PC-3 (cell line): Measurements from ENCODE around the gene AP3B1. TPM values are rescaled to one million over a fixed set of nuclear protein-coding genes. Genes with fewer than 3 reads are reported as not detected.

ENCODE experiments used
- ATAC-seq: fragments of 200-7000 bp; cut with Tn5 transposase; 2 replicates; pipeline ENCODE4 v1.9.1; 2020; ENCODE audit warnings: mild to moderate bottlenecking, moderate library complexity
- BruUV-seq: library from RNA; stranded (reverse); fragments of 400-500 nt; replicated peaks from 2 replicates; lab custom pipeline; 2021; lab: Mats Ljungman, UMichigan
- CTCF ChIA-PET: fragments of 300-600 bp; sonication (Branson Sonifier 250); formaldehyde crosslinking; loops from one replicate; lab custom pipeline; 2022; ENCODE audit warnings: antibody characterized with exemption; lab: Charles Lee
- POLR2A ChIA-PET: fragments of 300-600 bp; sonication (Branson Sonifier 250); formaldehyde crosslinking; loops from one replicate; lab custom pipeline; 2022; ENCODE audit warnings: antibody characterized with exemption; ENCODE audit not compliant: unreplicated experiment; lab: Charles Lee
- DNase-seq: peaks from one replicate; pipeline ENCODE4 v3.0.0-alpha.2; 2015
- H2AFZ ChIP-seq: fragments of 300-600 bp; sonication (generic); 2 replicates; pipeline ENCODE4 v1.6.0; 2016; ENCODE audit warnings: antibody characterized with exemption, low read length
- H3F3A ChIP-seq: fragments of 300-600 bp; sonication (generic); one replicate; pipeline ENCODE4 v1.6.0; 2017; ENCODE audit warnings: antibody characterized with exemption, low read length, control low read depth, mild to moderate bottlenecking; ENCODE audit not compliant: unreplicated experiment
- H3K27ac ChIP-seq: fragments of 300-600 bp; sonication (generic); 2 replicates; pipeline ENCODE4 v1.5.1; 2016; ENCODE audit warnings: mild to moderate bottlenecking, low read length
- H3K27me3 ChIP-seq: fragments of 300-600 bp; sonication (generic); 2 replicates; pipeline ENCODE4 v1.6.1; 2016; ENCODE audit warnings: low read length, mixed read lengths
- H3K36me3 ChIP-seq: fragments of 300-600 bp; sonication (generic); 2 replicates; pipeline ENCODE4 v1.6.1; 2016; ENCODE audit warnings: low read depth, mixed run types, low read length, mixed read lengths
- H3K4me1 ChIP-seq: fragments of 300-600 bp; sonication (generic); 2 replicates; pipeline ENCODE4 v1.5.1; 2016; ENCODE audit warnings: low read length; ENCODE audit not compliant: insufficient read depth
- H3K4me2 ChIP-seq: fragments of 300-600 bp; sonication (generic); 2 replicates; pipeline ENCODE4 v1.6.0; 2016; ENCODE audit warnings: low read length
- H3K4me3 ChIP-seq: fragments of 300-600 bp; sonication (generic); 2 replicates; pipeline ENCODE4 v1.5.1; 2016; ENCODE audit warnings: mild to moderate bottlenecking, low read length, mixed read lengths
- H3K79me2 ChIP-seq: fragments of 300-600 bp; sonication (generic); 2 replicates; pipeline ENCODE4 v1.6.1; 2017; ENCODE audit warnings: low read length, mixed read lengths
- H3K9ac ChIP-seq: fragments of 300-600 bp; sonication (generic); 2 replicates; pipeline ENCODE4 v1.6.0; 2016; ENCODE audit warnings: mild to moderate bottlenecking, low read length
- H3K9me2 ChIP-seq: fragments of 300-600 bp; sonication (generic); replicated peaks from 2 replicates; pipeline ENCODE4 v1.6.1; 2016; ENCODE audit warnings: mixed run types, low read length, mixed read lengths
- H3K9me3 ChIP-seq: fragments of 300-600 bp; sonication (generic); 2 replicates; pipeline ENCODE4 v1.6.1; 2016; ENCODE audit warnings: low read length, mixed read lengths
- H4K20me1 ChIP-seq: fragments of 300-600 bp; sonication (generic); 2 replicates; pipeline ENCODE4 v1.6.1; 2016; ENCODE audit warnings: low read length, mixed read lengths
- CTCF ChIP-seq: fragments of 300-600 bp; sonication (generic); conservative IDR thresholded peaks from 2 replicates; pipeline ENCODE4 v1.5.1; 2017; ENCODE audit warnings: antibody characterized with exemption, low read depth, mild to moderate bottlenecking, low read length
- EZH2 ChIP-seq: fragments of 300-600 bp; sonication (generic); IDR thresholded peaks from one replicate; pipeline ENCODE4 v1.6.1; 2017; ENCODE audit warnings: antibody characterized with exemption, mild to moderate bottlenecking, low read length; ENCODE audit not compliant: unreplicated experiment
- EZH2phosphoT487 ChIP-seq: fragments of 300-600 bp; sonication (generic); IDR thresholded peaks from 2 replicates; pipeline ENCODE4 v1.6.1; 2018; ENCODE audit warnings: mild to moderate bottlenecking, antibody characterized with exemption, low read length, borderline replicate concordance
- intact Hi-C: fragments of 100-400 bp; cut with micrococcal nuclease; formaldehyde crosslinking; loops from 2 replicates; pipeline ENCODE4 v1.9.0; 2023
- total RNA-seq: library from RNA; depleted of rRNA; stranded (reverse); fragments of >200 nt; gene quantifications from 2 replicates; pipeline ENCODE4 v1.2.3, GENCODE V29; 2014

Gene AP3B1
- total RNA-seq, 1 experiment from 2014 or later = 25.7 TPM

DNA sequence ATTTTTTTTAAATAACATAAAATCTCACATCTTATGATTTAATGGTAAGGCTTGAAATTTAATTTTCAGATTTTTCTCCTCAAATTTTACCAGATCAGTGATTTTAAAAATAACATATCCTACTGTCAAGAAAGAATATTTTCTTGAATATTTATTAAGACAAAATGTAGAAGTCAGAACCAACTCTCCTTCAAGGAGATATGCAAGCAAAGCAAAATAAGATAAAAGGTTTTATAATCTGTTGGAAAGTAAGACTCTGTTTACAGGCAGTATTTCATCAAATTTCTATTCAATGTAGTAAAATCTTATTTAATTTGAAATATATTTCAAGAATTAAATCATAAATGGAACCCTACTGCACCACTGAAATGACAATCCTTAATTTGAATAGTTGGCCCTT, 7.3 kb downstream of the AP3B1 start:
- H3F3A ChIP-seq = no peaks in the 10 kb centered on the region
- intact Hi-C loops = no loop called here
- no peak for DNase-seq
- ChIA-PET POLR2A (no interaction called here), CTCF (no interaction called here)
- no peak overlapping the region for H2AFZ ChIP-seq
- H3K9me2 ChIP-seq = no peaks in the 10 kb centered on the region
- peaks cover 10% of the 10 kb centered on the region for H3K4me1 ChIP-seq
- no peaks in the 10 kb centered on the region for H3K9me3 ChIP-seq
- peaks cover 87% of the 10 kb centered on the region for H3K79me2 ChIP-seq
- H3K9ac ChIP-seq = no peak overlapping the region
- no peak overlapping the region for H3K27ac ChIP-seq
- H3K36me3 ChIP-seq = no peaks in the 10 kb centered on the region
- no peak for ATAC-seq
- BruUV-seq = no TSS peak
- H3K4me2 ChIP-seq = no peak overlapping the region
- TF ChIP-seq EZH2 (no peak), EZH2phosphoT487 (no peak), CTCF (no peak)
- H3K27me3 ChIP-seq = no peaks in the 10 kb centered on the region
- no peaks in the 10 kb centered on the region; the same call in 1 of the 2 replicates for H4K20me1 ChIP-seq
- H3K4me3 ChIP-seq = no peak overlapping the region

GRCh38 chr5:78286290-78286689, 8.2 kb downstream of the AP3B1 start:
- no peak overlapping the region for H3K27ac ChIP-seq
- TF ChIP-seq EZH2phosphoT487 = no peak
- TF ChIP-seq CTCF = no peak
- no peak for TF ChIP-seq EZH2
- ChIA-PET CTCF (no interaction called here), POLR2A (no interaction called here)
- H3K27me3 ChIP-seq = no peaks in the 10 kb centered on the region
- H3K9me2 ChIP-seq = no peaks in the 10 kb centered on the region
- H3K4me2 ChIP-seq = no peak overlapping the region
- no peaks in the 10 kb centered on the region; the same call in 1 of the 2 replicates for H4K20me1 ChIP-seq
- no peak overlapping the region for H3K4me3 ChIP-seq
- H3K36me3 ChIP-seq = no peaks in the 10 kb centered on the region
- DNase-seq = no peak
- peaks cover 83% of the 10 kb centered on the region for H3K79me2 ChIP-seq
- no TSS peak for BruUV-seq
- no peaks in the 10 kb centered on the region for H3F3A ChIP-seq
- H2AFZ ChIP-seq = no peak overlapping the region
- peaks cover 10% of the 10 kb centered on the region for H3K4me1 ChIP-seq
- no peak for ATAC-seq
- no peaks in the 10 kb centered on the region for H3K9me3 ChIP-seq
- H3K9ac ChIP-seq = no peak overlapping the region
- intact Hi-C loops = no loop called here

- Histone ChIP-seq H3K9ac (no peak overlapping the region), H3F3A (no peaks in the 10 kb centered on the region), H3K36me3 (no peaks in the 10 kb centered on the region), H4K20me1 (no peaks in the 10 kb centered on the region; the same call in 1 of the 2 replicates), H3K9me3 (no peaks in the 10 kb centered on the region), H3K4me1 (peaks cover 10% of the 10 kb centered on the region), H2AFZ (no peak overlapping the region), H3K27ac (no peak overlapping the region), H3K4me3 (no peak overlapping the region), H3K4me2 (no peak overlapping the region), H3K9me2 (no peaks in the 10 kb centered on the region), H3K27me3 (no peaks in the 10 kb centered on the region), H3K79me2 (peaks cover 60% of the 10 kb centered on the region)
- TF ChIP-seq EZH2 = no peak
- TF ChIP-seq CTCF = no peak
- TF ChIP-seq EZH2phosphoT487 = no peak
- intact Hi-C loops = no loop called here
- ATAC-seq (no peak), DNase-seq (no peak)
- no TSS peak for BruUV-seq
- CTCF ChIA-PET = no interaction called here
- POLR2A ChIA-PET = no interaction called here
Measured at GRCh38 chr5:78283802-78284201, 10.7 kb downstream of the AP3B1 start.
